GM12874 (cell line): ENCODE data around the gene PLA2G15.

ENCODE experiments used
- CTCF ChIP-seq: IDR thresholded peaks from 2 replicates; pipeline ENCODE4 v1.5.1; 2011; ENCODE audit warnings: low read depth, mild to moderate bottlenecking, control low read depth, low read length, moderate library complexity; ENCODE audit not compliant: insufficient read depth

PLA2G15 gene

GRCh38 chr16:68233835-68234187 lies 11.4 kb upstream of the PLA2G15 start:
- TF ChIP-seq CTCF: no peak

GRCh38 chr16:68234188-68235107 lies 10.7 kb upstream of the PLA2G15 start:
- no peak for TF ChIP-seq CTCF

GRCh38 chr16:68235108-68235886 lies 9.9 kb upstream of the PLA2G15 start:
- TF ChIP-seq CTCF: no peak

GRCh38 chr16:68235887-68236136 lies 9.4 kb upstream of the PLA2G15 start, which contains the start of gene ESRP2:
Gene ESRP2 (minus strand): TSS chr16:68236127. CDS start chr16:68236045, 82 bp downstream.
- no peak for TF ChIP-seq CTCF

GRCh38 chr16:68236137-68236825 lies 8.9 kb upstream of the PLA2G15 start:
- no peak for TF ChIP-seq CTCF

- no peak for TF ChIP-seq CTCF
Observed at GRCh38 chr16:68236826-68237242, 8.3 kb upstream of the PLA2G15 start.
